HG03139 (cell line): Measurements from ENCODE around the gene PGRMC1.
"Not testable (repeated sequence)": the region's sequence is repeated elsewhere in the genome, so short reads cannot be mapped to it uniquely, and the experiment has no call there.

ENCODE experiments used
- ATAC-seq: cut with Tn5 transposase; IDR thresholded peaks from one replicate; pipeline ENCODE4 v1.9.1; 2021; ENCODE audit not compliant: unreplicated experiment

The PGRMC1 gene

DNA sequence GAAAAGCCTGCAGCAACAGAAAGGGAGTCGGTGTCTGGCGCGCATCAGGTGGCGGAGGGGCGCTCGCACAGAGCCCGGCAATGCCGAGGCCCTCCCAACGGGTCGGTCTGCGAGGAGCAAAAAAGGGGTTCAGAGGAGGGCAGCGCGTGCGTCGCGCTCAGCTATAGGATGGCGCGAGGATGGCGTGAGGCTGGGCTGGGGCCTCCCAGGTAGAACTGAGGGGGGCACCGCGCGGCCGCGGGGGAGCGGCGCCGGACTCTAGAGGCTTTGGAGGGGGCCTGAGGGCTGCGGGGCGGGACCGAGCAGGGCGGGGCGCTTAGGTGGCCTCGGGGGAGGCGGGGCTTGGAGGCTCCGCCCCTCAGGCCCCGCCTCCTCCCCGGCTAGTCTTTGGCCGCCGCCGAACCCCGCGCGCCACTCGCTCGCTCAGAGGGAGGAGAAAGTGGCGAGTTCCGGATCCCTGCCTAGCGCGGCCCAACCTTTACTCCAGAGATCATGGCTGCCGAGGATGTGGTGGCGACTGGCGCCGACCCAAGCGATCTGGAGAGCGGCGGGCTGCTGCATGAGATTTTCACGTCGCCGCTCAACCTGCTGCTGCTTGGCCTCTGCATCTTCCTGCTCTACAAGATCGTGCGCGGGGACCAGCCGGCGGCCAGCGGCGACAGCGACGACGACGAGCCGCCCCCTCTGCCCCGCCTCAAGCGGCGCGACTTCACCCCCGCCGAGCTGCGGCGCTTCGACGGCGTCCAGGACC lies at the start of gene PGRMC1:
Gene PGRMC1, plus strand, starts transcription at position 414 of the 751 bp plus-strand sequence. Its CDS starts 79 bp downstream, at position 493.
- peak; percentile 83 for ATAC-seq

GRCh38 chrX:119186763-119187162 lies 49.3 kb upstream of the PGRMC1 start:
- ATAC-seq: no peak

DNA sequence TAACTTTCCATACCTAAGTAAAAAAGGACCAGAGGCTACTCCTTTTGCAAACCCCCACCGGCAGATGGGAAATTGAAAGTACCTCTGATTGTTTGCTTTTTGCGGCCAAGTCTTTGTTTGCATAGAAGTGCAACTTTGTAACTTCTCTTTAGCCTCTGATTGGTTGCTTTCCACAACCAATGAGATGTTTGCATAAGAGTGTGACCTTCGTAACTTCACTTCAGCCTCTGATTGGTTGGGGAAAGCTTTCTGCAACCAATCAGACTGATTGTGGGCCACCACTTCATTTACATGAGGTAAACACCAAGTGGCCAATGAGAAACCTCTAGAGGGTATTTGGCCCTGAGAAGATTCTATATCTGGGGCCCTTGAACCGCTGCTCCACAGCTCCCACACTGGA lies 48.8 kb upstream of the PGRMC1 start:
- ATAC-seq: no peak

DNA sequence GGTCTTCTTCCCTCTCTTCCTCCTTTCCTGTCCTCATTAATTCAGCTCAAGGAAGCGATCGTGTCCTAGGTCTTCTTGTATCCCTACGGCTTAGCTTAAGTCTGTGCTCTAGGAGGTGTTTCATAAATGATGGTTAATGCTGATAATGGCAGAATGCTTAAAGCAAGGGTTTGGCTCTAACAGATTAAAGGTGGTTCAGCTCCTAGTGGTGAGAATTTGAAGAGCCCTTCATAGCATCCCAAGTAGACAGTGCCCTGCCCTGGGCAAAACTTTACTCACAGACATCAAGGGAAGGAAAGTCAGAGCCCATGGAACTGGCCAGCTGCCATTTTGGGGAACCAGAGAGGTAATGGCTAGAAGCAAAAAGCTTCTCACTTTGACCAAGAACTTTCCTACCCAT lies 47.0 kb upstream of the PGRMC1 start:
- ATAC-seq: no peak

DNA sequence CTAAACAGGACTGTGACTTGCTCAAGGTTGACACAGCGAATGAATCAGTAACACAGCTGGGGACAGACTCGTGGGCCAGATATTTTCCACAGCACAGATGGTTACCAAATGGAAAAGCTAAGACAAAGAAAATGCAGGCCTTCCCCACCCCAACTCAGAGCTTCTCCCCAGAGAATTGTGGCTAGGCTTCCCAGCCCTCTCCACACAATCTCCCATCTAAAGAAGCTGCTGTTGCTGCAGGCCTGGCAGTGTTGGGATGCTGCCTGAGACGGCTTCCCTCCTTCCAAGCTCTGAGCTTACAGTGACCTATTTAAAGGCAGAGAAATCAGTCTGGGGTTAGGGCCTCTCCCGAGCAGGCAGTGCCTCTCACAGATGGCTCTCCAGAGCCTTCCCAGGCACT lies 46.5 kb upstream of the PGRMC1 start:
- no peak for ATAC-seq

GRCh38 chrX:119190091-119190681 lies 45.9 kb upstream of the PGRMC1 start:
- ATAC-seq: no peak

GRCh38 chrX:119190831-119191230 lies 45.3 kb upstream of the PGRMC1 start:
- no peak for ATAC-seq

GRCh38 chrX:119194621-119195020 lies 41.5 kb upstream of the PGRMC1 start:
- no peak for ATAC-seq

DNA sequence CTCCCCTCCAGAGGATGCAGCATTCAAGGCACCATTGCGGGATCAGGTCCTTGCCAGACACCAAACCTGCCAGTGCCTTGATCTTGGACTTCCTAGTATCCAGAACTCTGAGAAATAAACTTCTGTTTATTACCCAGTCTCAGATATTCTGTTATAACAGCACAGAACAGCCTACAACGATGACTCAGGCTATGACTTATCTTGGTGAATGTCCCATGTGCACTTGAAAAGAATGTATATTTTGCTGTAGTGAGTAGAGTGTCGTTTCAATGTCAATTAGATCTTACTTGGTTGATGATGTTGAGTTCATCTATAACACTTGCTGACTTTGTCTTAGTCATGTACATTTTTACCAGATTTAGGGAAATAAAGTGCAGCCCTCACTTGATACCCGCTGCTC lies 34.5 kb upstream of the PGRMC1 start:
- ATAC-seq: no peak

DNA sequence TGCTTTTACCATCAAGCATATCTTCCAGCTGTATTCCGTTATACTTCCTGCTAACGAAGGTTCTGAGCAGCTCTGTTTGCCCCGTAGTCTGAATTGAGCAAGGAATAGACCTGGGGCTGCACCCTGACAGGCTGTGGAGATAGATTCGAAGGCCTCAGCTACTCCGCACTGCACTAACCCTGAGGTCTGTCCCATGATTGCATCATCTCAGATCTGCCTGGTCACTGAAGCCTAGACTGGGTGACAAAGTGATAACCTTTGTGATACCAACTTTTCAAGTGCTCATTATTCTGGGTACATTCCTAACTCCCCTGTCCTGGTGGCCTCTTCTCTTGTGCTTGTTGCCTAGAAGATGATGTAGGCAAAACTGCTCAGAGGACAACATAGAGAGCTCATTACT lies 29.9 kb upstream of the PGRMC1 start:
- ATAC-seq: no peak

GRCh38 chrX:119207483-119207882 lies 28.6 kb upstream of the PGRMC1 start:
- ATAC-seq: not testable (repeated sequence)

DNA sequence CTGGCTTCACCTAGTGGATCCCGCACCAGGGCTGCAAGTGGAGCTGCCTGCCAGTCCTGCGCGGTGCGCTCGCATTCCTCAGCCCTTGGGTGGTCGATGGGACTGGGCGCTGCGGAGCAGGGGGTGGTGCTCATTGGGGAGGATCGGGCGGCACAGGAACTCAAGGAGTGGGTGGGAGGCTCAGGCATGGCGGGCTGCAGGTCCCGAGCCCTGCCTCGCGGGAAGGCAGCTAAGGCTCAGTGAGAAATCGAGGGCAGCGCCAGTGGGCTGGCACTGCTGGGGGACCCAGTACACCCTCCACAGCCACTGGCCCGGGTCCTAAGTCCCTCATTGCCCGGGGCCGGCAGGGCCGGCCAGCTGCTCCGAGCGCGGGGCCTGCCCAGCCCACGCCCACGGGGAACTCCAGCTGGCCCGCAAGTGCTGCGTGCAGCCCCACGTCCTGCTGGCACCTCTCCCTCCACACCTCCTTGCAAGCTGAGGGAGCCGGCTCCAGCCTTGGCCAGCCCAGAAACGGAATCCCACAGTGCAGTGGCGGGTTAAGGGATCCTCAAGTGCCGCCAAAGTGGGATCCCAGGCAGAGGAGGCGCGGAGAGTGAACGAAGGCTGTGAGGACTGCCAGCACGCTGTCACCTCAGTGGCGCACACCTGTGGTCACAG lies 27.6 kb upstream of the PGRMC1 start:
- ATAC-seq: no peak

GRCh38 chrX:119210931-119211648 lies 25.0 kb upstream of the PGRMC1 start:
- ATAC-seq: not testable (repeated sequence)

DNA sequence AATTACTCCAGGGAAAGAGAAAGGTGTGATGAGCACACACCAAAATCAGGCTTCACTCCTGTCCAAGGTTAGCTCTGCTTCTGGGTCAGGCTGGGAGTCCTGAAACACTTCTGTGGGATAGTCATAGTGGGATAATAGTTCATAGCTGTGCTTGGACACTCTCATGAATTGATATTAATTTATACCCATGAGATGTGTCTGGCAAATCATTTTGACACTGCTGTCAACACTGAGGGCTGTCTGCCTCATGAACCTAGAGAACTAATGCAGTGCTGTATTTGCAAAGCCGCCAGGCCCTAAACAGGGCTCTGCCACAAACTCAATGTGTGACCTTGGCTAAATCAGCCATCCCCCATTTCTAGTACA lies 24.5 kb upstream of the PGRMC1 start:
- no peak for ATAC-seq

GRCh38 chrX:119218198-119218597 lies 17.9 kb upstream of the PGRMC1 start:
- ATAC-seq: no peak

DNA sequence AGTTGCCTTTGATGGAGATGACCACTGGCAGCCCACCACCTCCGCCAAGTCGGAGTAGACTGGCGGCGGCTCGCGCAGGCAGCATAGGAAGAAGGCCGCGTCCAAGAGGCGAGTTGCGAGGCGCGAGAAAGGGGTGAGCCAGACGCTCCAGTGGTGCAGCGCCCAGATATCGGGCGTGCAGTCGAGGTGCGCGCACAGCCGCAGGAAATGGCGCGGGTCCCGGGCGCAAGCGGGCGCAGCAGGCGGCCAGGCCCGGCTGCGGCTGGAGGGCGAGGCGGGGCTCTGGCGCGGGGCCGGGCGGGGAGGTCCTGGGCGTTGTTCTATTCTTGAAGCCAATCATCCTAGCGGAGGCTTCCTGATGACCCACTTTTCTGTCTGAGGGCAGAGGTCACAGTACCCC lies 13.2 kb upstream of the PGRMC1 start:
- no peak for ATAC-seq

DNA sequence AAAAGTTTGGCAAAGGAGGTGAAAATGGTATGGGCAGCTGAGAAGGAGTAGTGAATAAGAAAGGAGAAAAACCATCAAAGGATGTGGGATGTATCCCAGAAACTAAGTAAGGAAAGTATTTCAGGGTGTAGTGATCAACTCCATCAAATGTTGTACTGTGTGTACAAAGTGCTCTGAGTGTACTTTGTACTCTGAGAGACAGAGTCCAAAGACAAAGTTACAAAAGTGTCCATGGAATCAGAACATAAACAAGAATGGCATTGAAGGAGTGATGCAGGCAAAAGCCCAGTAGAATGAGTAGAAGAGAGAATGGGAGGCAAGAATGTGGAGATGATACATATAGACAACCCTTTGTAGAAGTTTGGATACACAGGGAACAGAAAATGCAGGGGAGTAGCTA lies 12.3 kb upstream of the PGRMC1 start:
- ATAC-seq: no peak

GRCh38 chrX:119226446-119226845 lies 9.6 kb upstream of the PGRMC1 start:
- no peak for ATAC-seq

DNA sequence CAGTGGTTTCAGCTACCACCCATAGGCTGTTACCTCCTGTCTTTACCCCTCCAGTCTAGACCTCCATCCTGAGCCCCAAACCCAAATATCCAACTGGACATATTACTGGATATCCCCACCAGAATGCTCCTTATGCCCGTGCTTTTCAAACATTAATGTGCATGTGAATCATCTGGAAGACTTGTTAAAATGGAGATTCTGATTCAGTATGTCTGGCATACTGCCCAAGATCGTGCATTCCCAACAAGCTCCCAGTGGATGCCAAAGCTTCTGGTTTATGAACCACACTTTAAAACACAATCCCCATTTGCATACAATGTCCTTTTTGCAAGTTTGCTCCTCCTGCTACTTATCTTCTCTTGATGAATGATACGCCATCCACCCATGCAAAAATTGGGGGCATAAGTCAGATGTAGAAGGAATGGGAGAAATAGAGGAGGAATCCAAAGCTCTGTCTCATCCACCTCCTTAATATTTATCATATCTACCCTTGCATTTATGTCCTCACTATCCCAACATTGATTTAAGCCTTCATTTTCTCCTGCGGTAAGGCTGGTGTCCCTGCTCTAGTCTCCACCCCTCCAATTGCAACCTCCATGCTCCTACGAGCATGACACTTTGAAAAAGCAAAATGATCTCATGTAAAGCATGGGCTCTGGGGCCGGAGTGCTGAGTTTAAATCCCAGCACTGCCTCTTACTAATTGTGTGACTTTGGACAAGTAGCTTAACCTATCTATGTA lies 7.4 kb upstream of the PGRMC1 start:
- no peak for ATAC-seq

- no peak for ATAC-seq
Observed at GRCh38 chrX:119229253-119229615, 6.9 kb upstream of the PGRMC1 start.

DNA sequence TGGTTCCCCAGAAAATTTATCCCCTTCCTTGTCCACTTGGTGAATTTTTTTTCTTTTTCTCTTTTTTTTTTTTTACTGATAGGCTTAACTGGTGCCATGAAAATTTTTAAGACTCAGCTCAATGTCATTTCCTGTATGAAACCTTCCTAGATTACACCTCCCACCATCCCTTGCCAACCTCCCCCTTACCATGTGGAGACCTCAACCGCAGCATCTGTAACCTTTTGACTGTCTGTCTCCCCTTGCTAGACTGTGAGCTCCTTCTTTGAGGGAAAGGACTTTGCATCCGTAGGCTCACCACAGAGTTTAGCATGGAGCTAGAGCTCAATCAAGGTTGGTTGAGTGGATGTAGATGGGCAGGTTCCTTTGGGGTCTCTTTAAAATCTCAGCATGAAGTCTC lies 5.2 kb upstream of the PGRMC1 start:
- ATAC-seq: no peak
